Osteoblast (primary cell): ENCODE data around the gene USHBP1. TPM values are rescaled to one million over a fixed set of nuclear protein-coding genes. Genes with fewer than 3 reads are reported as not detected.

Experiments
- DNase-seq: peaks from one replicate; pipeline ENCODE4 v3.0.0; 2011; ENCODE audit warnings: low spot score, mixed read lengths; ENCODE audit not compliant: insufficient read length; ENCODE audit errors: missing footprints
- H2AFZ ChIP-seq: 2 replicates; pipeline ENCODE4 v1.6.0; 2011; ENCODE audit warnings: mild to moderate bottlenecking, low read length
- H3K27ac ChIP-seq: 2 replicates; pipeline ENCODE4 v1.5.1; 2011; ENCODE audit warnings: mild to moderate bottlenecking, low read depth, low read length, moderate library complexity
- H3K27me3 ChIP-seq: 2 replicates; pipeline ENCODE4 v1.6.0; 2012; ENCODE audit warnings: mild to moderate bottlenecking, control low read depth, inconsistent platforms, low read length, moderate library complexity; ENCODE audit not compliant: insufficient read depth
- H3K36me3 ChIP-seq: 2 replicates; pipeline ENCODE4 v1.5.1; 2011; ENCODE audit warnings: mild to moderate bottlenecking, low read length, control low read depth, moderate library complexity; ENCODE audit not compliant: insufficient read depth
- H3K4me1 ChIP-seq: 2 replicates; pipeline ENCODE4 v1.5.1; 2011; ENCODE audit warnings: mild to moderate bottlenecking, low read length, control low read depth, moderate library complexity; ENCODE audit not compliant: insufficient read depth
- H3K4me2 ChIP-seq: 2 replicates; pipeline ENCODE4 v1.6.0; 2011; ENCODE audit warnings: mild to moderate bottlenecking, low read length; ENCODE audit not compliant: insufficient read depth
- H3K4me3 ChIP-seq: fragments of 200-600 bp; sonication (generic); 3 replicates; pipeline ENCODE4 v1.5.1; 2012; ENCODE audit warnings: mild to moderate bottlenecking, low read length, inconsistent platforms; ENCODE audit not compliant: insufficient read depth
- H3K79me2 ChIP-seq: 2 replicates; pipeline ENCODE4 v1.6.0; 2012; ENCODE audit warnings: mild to moderate bottlenecking, low read length, control low read depth, inconsistent platforms; ENCODE audit not compliant: insufficient read depth
- H3K9me3 ChIP-seq: 2 replicates; pipeline ENCODE4 v1.5.1; 2011; ENCODE audit warnings: low read depth, low read length, control low read depth
- H4K20me1 ChIP-seq: 2 replicates; pipeline ENCODE4 v1.6.0; 2012; ENCODE audit warnings: mild to moderate bottlenecking, low read length, control low read depth; ENCODE audit not compliant: insufficient read depth
- total RNA-seq: library from RNA; depleted of rRNA; stranded (reverse); fragments of >200 nt; gene quantifications from 2 replicates; pipeline ENCODE4 v1.2.3, GENCODE V29; 2012
- TF ChIP-seq, protein P1 (sequence below): IDR thresholded peaks from 2 replicates; pipeline ENCODE4 v1.5.1; 2011; ENCODE audit warnings: mild to moderate bottlenecking, low read depth, low read length, moderate library complexity; ENCODE audit errors: extremely low read depth

Gene USHBP1
- total RNA-seq, 1 donor: not detected

- no peaks in the 10 kb centered on the region for H3K79me2 ChIP-seq
- no peaks in the 10 kb centered on the region for H4K20me1 ChIP-seq
- no peak overlapping the region for H3K4me2 ChIP-seq
- no peaks in the 10 kb centered on the region for H3K27me3 ChIP-seq
- no peaks in the 10 kb centered on the region for H3K36me3 ChIP-seq
- H3K4me3 ChIP-seq: no peak overlapping the region
- no peak overlapping the region for H3K27ac ChIP-seq
- no peaks in the 10 kb centered on the region for H3K4me1 ChIP-seq
- peak overlapping the region; percentile 51 for H2AFZ ChIP-seq
- TF ChIP-seq, protein P1, sequence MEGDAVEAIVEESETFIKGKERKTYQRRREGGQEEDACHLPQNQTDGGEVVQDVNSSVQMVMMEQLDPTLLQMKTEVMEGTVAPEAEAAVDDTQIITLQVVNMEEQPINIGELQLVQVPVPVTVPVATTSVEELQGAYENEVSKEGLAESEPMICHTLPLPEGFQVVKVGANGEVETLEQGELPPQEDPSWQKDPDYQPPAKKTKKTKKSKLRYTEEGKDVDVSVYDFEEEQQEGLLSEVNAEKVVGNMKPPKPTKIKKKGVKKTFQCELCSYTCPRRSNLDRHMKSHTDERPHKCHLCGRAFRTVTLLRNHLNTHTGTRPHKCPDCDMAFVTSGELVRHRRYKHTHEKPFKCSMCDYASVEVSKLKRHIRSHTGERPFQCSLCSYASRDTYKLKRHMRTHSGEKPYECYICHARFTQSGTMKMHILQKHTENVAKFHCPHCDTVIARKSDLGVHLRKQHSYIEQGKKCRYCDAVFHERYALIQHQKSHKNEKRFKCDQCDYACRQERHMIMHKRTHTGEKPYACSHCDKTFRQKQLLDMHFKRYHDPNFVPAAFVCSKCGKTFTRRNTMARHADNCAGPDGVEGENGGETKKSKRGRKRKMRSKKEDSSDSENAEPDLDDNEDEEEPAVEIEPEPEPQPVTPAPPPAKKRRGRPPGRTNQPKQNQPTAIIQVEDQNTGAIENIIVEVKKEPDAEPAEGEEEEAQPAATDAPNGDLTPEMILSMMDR: peak; percentile 88
- peak; percentile 94 for DNase-seq
- H3K9me3 ChIP-seq: peaks cover 9% of the 10 kb centered on the region
These were observed 3.7 kb downstream of the USHBP1 start for GRCh38 chr19:17260842-17261325.

GRCh38 chr19:17259934-17260333 lies 4.6 kb downstream of the USHBP1 start:
- no peak overlapping the region for H3K4me3 ChIP-seq
- TF ChIP-seq, protein P1: no peak
- no peaks in the 10 kb centered on the region for H4K20me1 ChIP-seq
- no peaks in the 10 kb centered on the region for H3K4me1 ChIP-seq
- no peak overlapping the region for H2AFZ ChIP-seq
- H3K4me2 ChIP-seq: no peak overlapping the region
- H3K27ac ChIP-seq: no peak overlapping the region
- H3K9me3 ChIP-seq: peaks cover 9% of the 10 kb centered on the region
- H3K36me3 ChIP-seq: no peaks in the 10 kb centered on the region
- no peaks in the 10 kb centered on the region for H3K27me3 ChIP-seq
- no peaks in the 10 kb centered on the region for H3K79me2 ChIP-seq
- peak; percentile 13 for DNase-seq

GRCh38 chr19:17259118-17259780 lies 5.3 kb downstream of the USHBP1 start:
- Histone ChIP-seq H3K4me3 (no peak overlapping the region), H3K79me2 (no peaks in the 10 kb centered on the region), H3K36me3 (no peaks in the 10 kb centered on the region), H3K4me1 (no peaks in the 10 kb centered on the region), H2AFZ (no peak overlapping the region), H3K9me3 (peaks cover 9% of the 10 kb centered on the region), H3K27me3 (no peaks in the 10 kb centered on the region), H3K27ac (no peak overlapping the region), H3K4me2 (no peak overlapping the region), H4K20me1 (no peaks in the 10 kb centered on the region)
- DNase-seq: peak; percentile 65
- TF ChIP-seq, protein P1: no peak

DNA sequence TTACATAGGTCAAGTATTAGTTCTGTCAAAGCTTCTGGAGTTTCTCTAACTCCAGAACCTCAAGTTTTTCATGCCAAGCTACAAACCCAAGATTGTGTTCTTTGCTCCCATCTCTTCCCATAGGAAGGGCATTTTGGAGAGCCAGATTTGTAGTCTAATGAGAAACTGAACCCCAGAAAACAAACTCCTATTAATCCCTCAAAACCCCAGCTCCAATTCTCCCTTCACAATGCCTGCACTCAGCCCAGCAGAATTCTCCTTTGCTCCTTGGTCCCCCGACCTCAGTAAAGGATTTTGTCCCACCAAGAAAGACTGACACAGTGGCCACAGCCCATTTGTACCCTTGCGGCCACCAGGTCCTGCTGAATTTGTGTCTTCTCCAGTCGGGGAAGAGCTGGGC lies 8.4 kb downstream of the USHBP1 start:
- Histone ChIP-seq H3K27me3 (no peaks in the 10 kb centered on the region), H3K4me1 (no peaks in the 10 kb centered on the region), H2AFZ (no peak overlapping the region), H4K20me1 (no peaks in the 10 kb centered on the region), H3K27ac (no peak overlapping the region), H3K9me3 (peaks cover 9% of the 10 kb centered on the region), H3K79me2 (no peaks in the 10 kb centered on the region), H3K4me2 (no peak overlapping the region), H3K4me3 (no peak overlapping the region), H3K36me3 (no peaks in the 10 kb centered on the region)
- no peak for DNase-seq
- TF ChIP-seq, protein P1: no peak
